Measurements from ENCODE around the gene SLC16A9.
"Not testable (repeated sequence)": the region's sequence is repeated elsewhere in the genome, so short reads cannot be mapped to it uniquely, and the experiment has no call there.

The SLC16A9 gene

DNA sequence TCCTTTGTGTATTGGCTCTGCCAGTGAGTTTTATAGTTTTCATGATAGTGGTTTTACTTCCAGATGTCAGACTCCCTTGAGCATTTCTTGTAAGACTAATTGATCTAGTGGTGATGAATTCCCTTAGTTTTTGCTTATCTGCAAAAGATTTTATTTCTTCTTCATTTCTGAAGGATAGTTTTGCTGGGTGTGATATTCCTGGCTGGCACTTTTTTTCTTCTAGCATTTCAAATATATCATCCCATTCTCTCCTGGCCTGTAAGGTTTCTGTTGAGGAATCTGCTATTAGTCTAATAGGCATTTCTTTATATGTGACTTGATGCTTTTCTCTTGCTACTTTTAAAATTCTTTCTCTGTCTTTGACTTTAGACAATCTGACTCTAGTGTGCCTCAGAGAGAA is 64.8 kb downstream of the SLC16A9 start:
- no peak for DNase-seq

DNA sequence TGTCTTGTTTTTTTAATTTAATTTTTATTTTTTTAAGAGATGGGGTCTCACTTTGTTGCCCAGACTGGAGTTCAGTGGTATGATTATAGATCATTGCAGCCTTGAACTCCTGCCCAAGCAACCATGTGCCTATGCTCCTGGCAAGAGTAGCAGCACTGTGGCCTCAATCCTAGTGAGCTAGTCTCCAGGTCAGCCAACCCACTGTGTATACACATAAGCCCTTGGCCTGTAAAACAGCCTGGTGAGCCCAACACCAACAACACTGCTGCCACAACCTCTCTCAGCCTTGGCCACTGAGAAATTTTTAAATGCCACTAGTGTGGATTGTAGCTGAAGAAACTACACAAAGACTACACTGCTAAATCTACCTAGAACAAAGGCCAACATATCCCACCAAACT is 68.0 kb downstream of the SLC16A9 start:
- DNase-seq; in situ Hi-C loops (cut with HindIII; ENCODE audit: low pct_ligation_motif_present, low pct_unique_long_range_greater_than_20kb, low sequenced_read_pairs): not testable (repeated sequence)

More for the DNA sequence above, 64.8 kb downstream of the SLC16A9 start:
- in situ Hi-C loops (cut with HindIII; ENCODE audit: low pct_ligation_motif_present, low pct_unique_long_range_greater_than_20kb, low sequenced_read_pairs), result no loop called here

DNA sequence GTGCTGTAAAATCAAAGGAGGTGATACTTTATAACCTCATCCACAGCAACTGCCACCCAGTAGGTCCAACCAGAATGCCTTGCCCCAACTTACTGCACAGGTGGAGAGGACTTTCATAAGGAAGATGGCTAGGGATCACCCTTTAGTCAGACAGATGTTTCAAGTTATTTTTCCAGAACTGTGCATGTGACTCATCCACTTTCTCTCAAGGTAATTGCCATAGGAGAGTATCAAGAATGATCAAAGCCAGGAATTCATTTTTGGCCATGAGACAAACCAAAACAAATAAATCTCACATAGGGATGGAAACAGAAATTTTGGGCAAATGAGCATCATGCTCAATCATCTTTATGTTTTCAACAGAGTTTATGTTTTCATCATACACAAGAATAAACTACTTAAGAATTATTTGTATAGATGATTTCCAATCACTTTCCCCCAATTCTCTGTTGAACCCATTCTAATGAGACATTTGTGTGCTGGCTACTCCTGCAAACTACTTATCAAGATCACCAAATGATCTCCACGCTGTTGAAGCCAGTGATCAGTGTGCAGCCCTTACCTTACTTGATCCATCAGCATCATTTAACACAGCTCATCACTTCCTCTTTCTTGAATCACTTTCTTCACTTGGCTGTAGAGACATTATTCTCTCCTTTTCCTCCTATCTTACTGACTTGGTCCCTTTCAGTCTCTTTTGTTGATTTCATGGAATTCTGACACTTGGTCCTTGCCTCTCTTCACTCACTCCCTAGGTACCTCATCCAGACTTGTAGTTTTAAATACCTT is 74.0 kb downstream of the SLC16A9 start:
- no peak for DNase-seq
- in situ Hi-C loops (cut with HindIII; ENCODE audit: low pct_ligation_motif_present, low pct_unique_long_range_greater_than_20kb, low sequenced_read_pairs), result no loop called here

DNA sequence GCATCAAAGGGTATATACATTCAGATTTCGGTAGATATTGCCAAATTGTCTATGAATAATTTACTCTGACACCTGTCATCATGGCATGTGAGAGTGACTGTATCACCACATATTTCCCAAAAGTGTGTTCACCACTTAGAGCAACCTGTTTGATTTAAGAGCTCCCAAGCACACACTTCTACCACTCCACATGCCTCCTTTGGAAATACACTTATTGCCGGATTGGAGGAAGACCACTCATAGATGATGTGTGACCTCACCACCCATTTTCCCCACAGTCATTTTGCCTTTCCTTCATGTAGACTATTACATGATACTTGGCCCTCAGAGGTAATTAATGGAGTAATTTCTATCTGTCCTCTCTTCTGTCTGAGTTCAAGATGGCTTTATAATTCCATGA is 75.5 kb downstream of the SLC16A9 start:
- in situ Hi-C loops (cut with HindIII; ENCODE audit: low pct_ligation_motif_present, low pct_unique_long_range_greater_than_20kb, low sequenced_read_pairs), result no loop called here
- DNase-seq, result no peak

DNA sequence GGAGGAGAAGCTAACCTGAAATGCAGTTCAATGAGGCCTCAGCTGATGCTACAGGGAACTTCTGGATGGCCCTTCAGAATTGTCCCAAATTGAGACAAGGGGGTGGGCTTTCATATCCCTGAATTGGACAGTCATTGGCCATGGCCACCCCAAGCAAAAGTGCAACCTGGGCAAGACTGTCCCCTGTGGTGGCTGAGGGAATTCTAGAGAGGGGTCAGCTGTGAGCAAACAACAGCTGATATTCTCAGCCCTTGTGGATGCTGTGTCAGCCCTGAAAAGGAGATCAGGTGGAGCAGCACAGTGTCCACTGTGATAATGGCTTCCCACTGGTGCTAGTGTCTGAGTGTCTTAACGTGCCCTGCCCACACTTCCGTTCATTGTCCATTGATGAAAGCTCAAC is 76.6 kb downstream of the SLC16A9 start:
- in situ Hi-C loops (cut with HindIII; ENCODE audit: low pct_ligation_motif_present, low pct_unique_long_range_greater_than_20kb, low sequenced_read_pairs), result no loop called here
- DNase-seq, result no peak

DNA sequence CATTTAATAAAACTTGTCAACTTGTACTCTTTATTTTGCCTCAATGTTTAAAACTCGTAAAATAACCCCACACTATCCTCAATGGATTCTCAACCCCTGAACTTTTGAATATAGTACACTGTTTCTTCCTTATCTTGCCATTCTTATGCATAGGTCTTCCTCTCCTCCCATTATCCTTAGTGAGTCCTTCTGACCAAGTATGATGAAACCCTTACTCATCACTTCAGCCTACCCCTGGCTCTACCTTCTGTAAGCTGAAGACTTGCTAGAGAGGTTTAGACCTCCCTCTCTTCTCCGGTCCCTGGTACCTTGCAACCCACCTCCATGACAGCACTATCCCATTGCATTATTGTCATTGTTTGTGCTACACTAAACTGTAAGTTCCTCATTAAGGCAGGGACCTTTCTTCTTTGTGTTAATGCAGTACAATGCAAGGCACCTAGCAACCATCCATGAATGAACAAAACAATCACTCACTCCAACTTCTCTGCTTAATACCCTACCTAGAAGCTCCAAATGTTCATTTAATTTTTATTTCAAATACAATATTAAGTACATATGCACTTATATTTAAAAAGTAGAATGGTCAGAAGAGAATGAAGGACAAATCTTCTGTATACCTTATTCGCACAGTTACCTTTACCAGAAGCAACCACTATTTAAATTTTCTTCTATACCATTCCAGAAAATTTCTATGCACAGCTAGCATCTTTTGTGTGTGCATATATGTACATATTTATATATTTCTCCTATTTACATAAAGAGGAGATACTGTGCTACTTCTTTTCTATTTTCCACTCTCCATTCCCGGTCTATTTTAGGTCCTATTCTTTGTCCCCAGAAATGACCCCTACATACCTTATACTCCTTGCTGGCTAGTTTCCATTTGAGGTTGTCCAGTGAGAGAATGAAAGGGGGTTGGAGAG is 77.5 kb downstream of the SLC16A9 start:
- no peak for DNase-seq
- in situ Hi-C loops (cut with HindIII; ENCODE audit: low pct_ligation_motif_present, low pct_unique_long_range_greater_than_20kb, low sequenced_read_pairs), result no loop called here

DNA sequence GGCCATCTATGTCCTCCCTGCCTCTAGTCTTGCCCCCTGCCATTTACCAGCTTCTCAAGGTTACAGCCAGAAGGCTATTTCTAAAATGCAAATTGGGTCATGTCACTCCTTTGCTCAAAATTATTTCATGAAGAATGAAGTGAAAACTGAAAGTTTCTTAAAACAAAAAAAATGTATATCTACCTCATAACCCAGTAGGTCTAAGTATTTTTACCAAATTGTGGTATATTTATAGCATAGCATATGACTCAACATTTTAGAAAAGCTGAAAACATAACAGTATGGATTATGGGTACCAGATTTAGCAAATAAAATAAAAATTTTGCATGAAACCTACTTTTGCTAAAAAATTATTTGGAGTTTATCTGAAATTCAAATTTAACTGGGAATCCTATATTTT is 78.4 kb downstream of the SLC16A9 start:
- in situ Hi-C loops (cut with HindIII; ENCODE audit: low pct_ligation_motif_present, low pct_unique_long_range_greater_than_20kb, low sequenced_read_pairs), result no loop called here

DNA sequence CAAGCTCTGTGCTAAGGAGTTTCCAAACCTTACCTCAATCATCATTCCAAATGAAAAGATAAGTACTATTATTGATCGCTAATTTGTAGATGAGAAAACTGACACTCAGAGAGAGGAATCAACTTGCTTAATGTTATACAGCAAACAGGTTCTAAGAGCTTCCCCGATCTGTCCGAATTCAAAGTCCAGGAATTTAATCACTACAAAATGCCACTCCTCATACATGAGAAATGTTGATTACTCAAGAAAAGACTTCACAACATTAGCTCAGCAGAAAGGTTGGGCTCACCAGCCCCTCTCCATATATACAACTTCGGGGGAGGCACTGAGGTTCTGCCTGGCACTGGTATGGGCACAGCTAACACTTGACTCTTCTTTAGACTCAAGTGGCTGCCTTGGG is 80.7 kb downstream of the SLC16A9 start:
- in situ Hi-C loops (cut with HindIII; ENCODE audit: low pct_ligation_motif_present, low pct_unique_long_range_greater_than_20kb, low sequenced_read_pairs), result no loop called here

More for the DNA sequence above, 78.4 kb downstream of the SLC16A9 start:
- no peak for DNase-seq

DNA sequence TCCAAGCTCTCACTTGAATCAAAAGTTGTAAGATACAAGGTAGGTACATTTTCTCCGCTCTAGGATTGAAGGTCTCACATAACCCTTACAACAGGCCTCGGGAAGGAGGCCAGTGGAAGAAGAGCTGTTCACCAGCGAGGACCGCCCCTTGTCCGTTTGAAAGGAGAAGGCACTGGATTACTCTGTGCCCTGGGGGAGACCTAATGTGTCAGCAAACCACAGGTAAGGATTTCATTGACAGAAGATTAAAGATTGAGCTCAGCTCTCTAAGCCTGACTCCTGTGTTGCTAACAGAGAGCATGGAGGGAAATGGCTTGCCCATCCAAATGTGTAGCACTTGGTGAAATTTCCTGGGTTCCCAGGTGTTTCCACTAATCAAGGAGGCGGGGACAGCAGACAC is 81.2 kb downstream of the SLC16A9 start:
- in situ Hi-C loops (cut with HindIII; ENCODE audit: low pct_ligation_motif_present, low pct_unique_long_range_greater_than_20kb, low sequenced_read_pairs), result no loop called here
- no peak for DNase-seq

More for the DNA sequence above, 80.7 kb downstream of the SLC16A9 start:
- no peak for DNase-seq

DNA sequence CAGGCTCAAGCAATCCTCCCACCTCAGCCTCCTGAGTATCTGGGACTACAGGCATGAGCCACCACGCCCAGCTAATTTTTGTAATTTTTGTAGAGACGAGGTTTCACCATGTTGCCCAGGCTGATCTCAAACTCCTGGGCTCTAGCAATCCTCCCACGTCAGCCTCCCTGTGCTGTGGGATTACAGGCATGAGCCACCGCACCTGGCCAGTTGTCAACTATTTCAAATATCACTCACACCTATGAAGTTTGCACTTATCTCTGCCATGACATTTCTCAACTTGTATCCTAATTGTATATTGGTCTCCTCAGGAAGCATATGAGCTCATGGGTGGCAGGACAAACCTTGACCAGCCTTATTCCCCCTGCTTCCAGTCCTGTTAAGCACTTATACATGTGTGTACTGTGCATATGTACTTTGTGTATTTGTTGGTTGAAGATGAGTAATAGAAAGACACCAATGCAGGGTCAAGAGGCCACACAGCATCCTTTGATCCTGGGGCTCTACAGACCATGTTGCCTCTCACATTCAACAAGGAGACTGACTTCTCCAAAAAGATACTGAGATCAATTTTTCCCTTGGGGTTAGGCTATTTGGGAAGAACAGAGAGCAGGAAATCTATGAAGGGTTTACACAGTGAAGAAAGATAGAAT is 82.2 kb downstream of the SLC16A9 start:
- DNase-seq, result no peak
- in situ Hi-C loops (cut with HindIII; ENCODE audit: low pct_ligation_motif_present, low pct_unique_long_range_greater_than_20kb, low sequenced_read_pairs), result no loop called here

DNA sequence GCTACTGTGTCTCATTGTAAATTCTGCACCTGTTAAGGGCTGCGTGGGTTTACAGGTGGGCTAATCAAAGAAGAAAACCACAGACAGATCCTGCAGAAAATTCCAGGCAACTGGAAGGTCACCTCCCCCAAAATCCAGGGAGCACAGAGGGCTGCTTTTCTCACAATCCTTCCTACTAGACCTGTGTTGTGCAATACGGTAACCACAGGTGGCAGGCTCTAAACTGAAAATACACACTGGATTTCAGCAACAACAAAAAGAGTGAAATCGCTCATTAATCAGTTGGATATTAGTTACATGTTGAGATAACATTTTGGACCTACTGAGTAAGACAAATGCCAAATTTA is 83.2 kb downstream of the SLC16A9 start:
- in situ Hi-C loops (cut with HindIII; ENCODE audit: low pct_ligation_motif_present, low pct_unique_long_range_greater_than_20kb, low sequenced_read_pairs), result no loop called here

DNA sequence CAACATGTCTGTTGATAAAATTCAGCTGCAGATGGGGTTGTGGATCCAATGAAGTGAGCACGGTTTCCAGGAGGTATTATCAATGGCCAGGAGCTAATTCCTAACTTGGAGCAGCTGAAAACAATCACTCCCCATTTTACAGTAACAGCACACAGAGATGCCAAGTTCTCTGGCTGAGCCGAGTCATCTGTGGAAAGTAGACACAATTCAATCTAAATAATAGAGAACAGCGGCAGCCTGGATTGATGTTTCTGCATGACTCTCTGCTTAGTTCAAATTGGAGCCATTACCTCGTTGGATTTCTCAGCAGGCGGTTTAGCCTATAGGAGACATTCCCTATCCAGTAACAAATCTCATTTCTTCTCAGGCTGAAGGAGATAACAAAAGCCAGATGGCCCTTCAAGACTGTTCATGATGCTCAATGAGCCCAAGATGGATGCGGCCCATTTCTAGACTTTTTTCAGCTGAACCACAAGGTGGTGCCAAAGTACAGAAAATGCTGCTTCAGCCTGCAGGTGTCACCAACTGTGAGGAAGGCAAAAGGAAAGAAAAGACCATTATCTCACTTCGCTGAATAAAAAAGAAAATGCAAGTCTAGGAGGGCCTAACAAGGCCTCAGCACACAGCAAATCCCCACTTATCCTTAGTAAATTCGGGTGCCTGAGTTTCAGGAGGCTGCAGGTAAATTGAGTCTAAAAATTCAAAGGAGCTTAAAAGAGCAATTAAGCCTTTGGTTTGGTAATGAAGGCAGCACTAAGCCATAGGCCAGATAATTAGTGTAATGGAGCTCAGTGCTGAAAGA is 83.7 kb downstream of the SLC16A9 start:
- in situ Hi-C loops (cut with HindIII; ENCODE audit: low pct_ligation_motif_present, low pct_unique_long_range_greater_than_20kb, low sequenced_read_pairs), result no loop called here
- peak; percentile 68 for DNase-seq

More for the DNA sequence above, 83.2 kb downstream of the SLC16A9 start:
- DNase-seq, result no peak

DNA sequence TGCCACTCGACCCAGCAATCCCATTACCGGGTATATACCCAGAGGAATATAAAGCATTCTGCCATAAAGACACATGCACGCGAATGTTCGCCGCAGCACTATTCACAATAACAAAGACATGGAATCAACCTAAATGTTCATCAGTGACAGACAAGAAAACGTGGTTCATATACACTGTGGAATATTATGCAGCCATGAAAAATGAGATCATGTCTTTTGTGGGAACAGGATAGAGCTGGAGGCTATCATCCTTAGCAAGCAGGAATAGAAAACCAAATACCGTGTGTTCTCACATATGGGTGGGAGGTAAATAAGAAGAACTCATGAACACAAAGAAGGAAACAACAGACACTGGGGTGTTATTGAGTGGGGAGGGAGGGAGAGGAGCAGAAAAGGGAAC is 84.7 kb downstream of the SLC16A9 start:
- in situ Hi-C loops (cut with HindIII; ENCODE audit: low pct_ligation_motif_present, low pct_unique_long_range_greater_than_20kb, low sequenced_read_pairs), result loop anchor here (25.0 kb wide), 1 partner anchor 187 kb away; no protein-coding TSS in a partner anchor
- no peak for DNase-seq

DNA sequence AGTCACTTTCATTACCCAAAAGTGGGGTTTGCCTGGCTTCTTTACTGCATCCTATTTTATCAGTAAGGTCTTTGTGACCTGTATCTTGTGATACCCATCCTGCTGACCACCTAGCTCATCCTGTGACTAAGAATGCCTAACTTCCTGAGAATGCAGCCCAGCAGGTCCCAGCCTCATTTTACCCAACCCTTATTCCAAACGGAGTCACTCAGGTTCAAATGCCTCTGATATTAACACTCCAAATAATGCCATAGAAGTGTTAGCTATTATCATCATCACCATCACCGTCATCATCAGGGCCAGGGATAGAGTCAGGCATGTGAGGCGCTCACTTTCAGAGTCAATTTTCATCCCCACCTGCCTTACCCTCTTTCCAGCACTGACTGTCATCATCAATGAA is 85.5 kb downstream of the SLC16A9 start:
- in situ Hi-C loops (cut with HindIII; ENCODE audit: low pct_ligation_motif_present, low pct_unique_long_range_greater_than_20kb, low sequenced_read_pairs), result loop anchor here (25.0 kb wide), 1 partner anchor 188 kb away; no protein-coding TSS in a partner anchor
- DNase-seq, result no peak

DNA sequence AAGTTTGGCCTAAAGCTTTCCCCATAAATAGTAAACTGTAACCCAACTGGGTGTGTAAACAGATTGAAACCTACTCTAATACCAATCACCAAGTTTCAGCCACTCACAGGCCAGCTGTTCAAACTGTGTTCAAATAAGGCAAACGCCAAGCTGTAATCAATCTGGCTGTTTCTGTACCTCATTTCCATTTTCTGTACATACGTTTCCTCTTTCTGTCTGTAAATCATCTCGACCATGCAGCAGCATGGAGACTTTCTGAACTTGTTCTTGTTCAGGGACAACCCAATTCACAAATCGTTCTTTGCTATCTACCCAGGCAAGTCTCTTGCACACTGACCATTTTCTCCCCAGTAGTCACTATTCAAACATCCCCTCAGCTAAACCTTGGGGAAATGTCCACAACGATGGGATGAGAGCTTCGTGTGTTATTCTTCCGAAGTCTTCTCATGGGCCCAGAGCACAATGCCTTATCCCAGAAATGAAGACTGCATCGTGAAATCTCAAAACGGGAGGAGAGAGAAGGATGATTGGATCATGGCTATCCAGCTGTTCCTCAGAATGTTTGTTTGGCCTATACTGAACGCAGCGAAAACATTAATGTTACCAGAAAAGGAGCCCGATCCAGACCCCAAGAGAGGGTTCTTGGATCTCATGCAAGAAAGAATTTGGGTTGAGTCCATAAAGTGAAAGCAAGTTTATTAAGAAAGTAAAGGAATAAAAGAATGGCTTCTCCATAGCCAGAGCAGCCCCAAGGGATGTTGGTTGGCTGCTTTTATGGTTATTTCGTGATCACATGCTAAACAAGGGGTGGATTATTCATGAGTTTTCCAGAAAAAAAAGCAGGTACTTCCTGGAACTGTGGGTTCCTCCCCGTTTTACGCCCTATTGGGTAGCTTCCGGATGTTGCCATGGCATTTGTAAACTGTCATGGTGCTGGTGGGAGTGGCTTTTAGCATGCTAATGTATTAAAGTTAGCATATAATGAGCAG is 86.2 kb downstream of the SLC16A9 start:
- DNase-seq, result no peak
- in situ Hi-C loops (cut with HindIII; ENCODE audit: low pct_ligation_motif_present, low pct_unique_long_range_greater_than_20kb, low sequenced_read_pairs), result loop anchor here (25.0 kb wide), 1 partner anchor 189 kb away; no protein-coding TSS in a partner anchor

DNA sequence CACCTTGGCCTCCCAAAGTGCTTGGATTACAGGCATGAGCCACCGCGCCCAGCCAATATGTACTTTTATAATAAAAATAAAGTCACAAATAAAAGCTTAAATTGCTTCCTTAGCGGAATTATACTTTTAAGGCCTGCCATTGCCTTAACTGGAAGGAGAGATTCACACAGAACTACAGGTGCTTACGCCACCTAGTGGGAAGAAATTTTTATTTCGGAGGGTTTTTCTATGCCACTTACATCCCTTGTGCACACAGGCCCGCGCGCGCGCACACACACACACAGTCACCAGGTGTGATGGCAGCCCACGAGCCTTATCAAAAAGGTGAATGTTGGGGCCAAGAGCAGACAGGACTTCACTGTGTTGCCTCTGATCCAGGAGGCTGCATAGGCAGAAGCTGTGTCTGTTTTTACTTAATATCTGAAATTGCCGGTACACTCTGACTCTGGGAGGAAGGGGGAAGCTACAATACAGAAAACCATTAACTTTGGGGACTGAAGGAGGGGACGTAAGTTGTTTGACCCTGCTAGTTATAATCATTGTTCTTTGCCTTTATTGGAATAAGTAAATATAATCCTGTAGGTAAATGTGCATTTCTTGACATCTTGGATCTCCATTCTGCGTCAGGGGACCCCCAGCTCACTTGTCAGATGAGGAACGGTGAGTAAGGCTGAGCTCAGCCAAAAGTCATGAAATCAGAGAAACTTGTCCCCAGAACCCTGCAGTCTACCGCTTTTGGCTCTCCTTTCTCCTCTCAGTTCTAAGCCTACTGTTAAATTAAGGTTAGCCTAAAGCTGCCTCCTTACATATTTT is 87.1 kb downstream of the SLC16A9 start:
- DNase-seq, result peak; percentile 57
- in situ Hi-C loops (cut with HindIII; ENCODE audit: low pct_ligation_motif_present, low pct_unique_long_range_greater_than_20kb, low sequenced_read_pairs), result loop anchor here (25.0 kb wide), 1 partner anchor 190 kb away; no protein-coding TSS in a partner anchor

Measured in ACHN (cell line).